OCI-LY3 (cell line): ENCODE measurements around the gene KDELR3.

Source experiments
- H2AFZ ChIP-seq: fragments of 200-600, 300-600 bp; shearing (Covaris generic); 2 replicates; pipeline ENCODE4 v1.6.0; 2014; ENCODE audit warnings: antibody characterized with exemption, low read depth, low read length
- H3K27ac ChIP-seq: fragments of 200-600, 300-600 bp; sonication (generic); 2 replicates; pipeline ENCODE4 v1.5.1; 2014; ENCODE audit warnings: mild to moderate bottlenecking, low read length, moderate library complexity, mixed read lengths
- H3K27me3 ChIP-seq: fragments of 200-600, 300-600 bp; sonication (generic); 2 replicates; pipeline ENCODE4 v1.6.1; 2014; ENCODE audit warnings: low read depth, low read length, mixed read lengths
- H3K36me3 ChIP-seq: fragments of 200-600, 300-600 bp; sonication (generic); replicated peaks from 2 replicates; pipeline ENCODE3; 2014; ENCODE audit warnings: low read depth, low read length, mixed read lengths
- H3K4me1 ChIP-seq: fragments of 300-600, 200-600 bp; sonication (generic); 2 replicates; pipeline ENCODE4 v1.6.1; 2014; ENCODE audit warnings: low read length, mixed read lengths
- H3K4me2 ChIP-seq: fragments of 200-600, 300-600 bp; sonication (generic); 2 replicates; pipeline ENCODE4 v1.6.1; 2014; ENCODE audit warnings: low read length, mixed read lengths
- H3K4me3 ChIP-seq: fragments of 300-600, 200-600 bp; sonication (generic); 2 replicates; pipeline ENCODE4 v1.5.1; 2014; ENCODE audit warnings: antibody characterized with exemption, mild to moderate bottlenecking, low read length, moderate library complexity
- H3K79me2 ChIP-seq: fragments of 300-600, 200-600 bp; shearing (Covaris generic); 2 replicates; pipeline ENCODE4 v1.6.1; 2014; ENCODE audit warnings: mild to moderate bottlenecking, low read length, mixed read lengths
- H3K9ac ChIP-seq: fragments of 300-600, 200-600 bp; shearing (Covaris generic); 2 replicates; pipeline ENCODE4 v1.6.0; 2014; ENCODE audit warnings: mild to moderate bottlenecking, low read length, moderate library complexity
- H3K9me3 ChIP-seq: fragments of 200-600, 300-600 bp; shearing (Covaris generic); 2 replicates; pipeline ENCODE4 v1.6.1; 2014; ENCODE audit warnings: low read length, mixed read lengths; ENCODE audit not compliant: insufficient read depth
- H4K20me1 ChIP-seq: fragments of 200-600, 300-600 bp; sonication (generic); 2 replicates; pipeline ENCODE4 v1.6.1; 2016; ENCODE audit warnings: low read length, mixed read lengths; ENCODE audit not compliant: insufficient read depth
- EZH2phosphoT487 ChIP-seq: fragments of 200-600 bp; shearing (Covaris generic); IDR thresholded peaks from 2 replicates; pipeline ENCODE4 v1.6.1; 2018; ENCODE audit warnings: antibody characterized with exemption, mixed run types, low read depth
- TF ChIP-seq, protein P1 (sequence below): fragments of 200-600, 300-600 bp; sonication (generic); IDR thresholded peaks from 2 replicates; pipeline ENCODE4 v1.5.1; 2014; ENCODE audit warnings: antibody characterized with exemption, low read length, low read depth

Gene KDELR3

DNA sequence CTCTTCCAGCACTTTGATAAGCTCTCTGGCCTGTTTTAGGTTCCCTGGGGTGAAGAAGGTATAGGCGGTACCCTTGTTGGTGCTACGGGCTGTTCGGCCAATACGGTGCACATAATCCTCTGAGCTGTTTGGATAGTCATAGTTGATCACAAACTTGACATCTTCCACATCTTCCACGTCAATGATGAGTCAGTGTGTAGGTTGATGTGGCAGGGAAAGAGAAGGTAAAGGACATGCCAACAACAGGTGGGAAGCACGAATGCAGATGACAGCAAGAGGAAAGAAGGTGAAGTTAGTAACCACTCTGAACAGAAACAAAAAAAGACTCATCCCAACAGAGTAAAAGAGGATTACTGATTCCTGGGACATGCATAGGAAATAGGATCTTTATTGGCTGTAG, 20.1 kb downstream of the KDELR3 start:
- Histone ChIP-seq H2AFZ (no peak overlapping the region), H3K9ac (no peak overlapping the region), H3K4me2 (no peak overlapping the region), H3K79me2 (peaks cover 22% of the 10 kb centered on the region), H3K27ac (no peak overlapping the region), H3K4me1 (peaks cover 4% of the 10 kb centered on the region), H3K4me3 (no peak overlapping the region), H3K27me3 (no peaks in the 10 kb centered on the region), H3K9me3 (no peaks in the 10 kb centered on the region), H4K20me1 (peaks cover 62% of the 10 kb centered on the region), H3K36me3 (peaks cover 87% of the 10 kb centered on the region)
- no peak for TF ChIP-seq EZH2phosphoT487
- TF ChIP-seq, protein P1, sequence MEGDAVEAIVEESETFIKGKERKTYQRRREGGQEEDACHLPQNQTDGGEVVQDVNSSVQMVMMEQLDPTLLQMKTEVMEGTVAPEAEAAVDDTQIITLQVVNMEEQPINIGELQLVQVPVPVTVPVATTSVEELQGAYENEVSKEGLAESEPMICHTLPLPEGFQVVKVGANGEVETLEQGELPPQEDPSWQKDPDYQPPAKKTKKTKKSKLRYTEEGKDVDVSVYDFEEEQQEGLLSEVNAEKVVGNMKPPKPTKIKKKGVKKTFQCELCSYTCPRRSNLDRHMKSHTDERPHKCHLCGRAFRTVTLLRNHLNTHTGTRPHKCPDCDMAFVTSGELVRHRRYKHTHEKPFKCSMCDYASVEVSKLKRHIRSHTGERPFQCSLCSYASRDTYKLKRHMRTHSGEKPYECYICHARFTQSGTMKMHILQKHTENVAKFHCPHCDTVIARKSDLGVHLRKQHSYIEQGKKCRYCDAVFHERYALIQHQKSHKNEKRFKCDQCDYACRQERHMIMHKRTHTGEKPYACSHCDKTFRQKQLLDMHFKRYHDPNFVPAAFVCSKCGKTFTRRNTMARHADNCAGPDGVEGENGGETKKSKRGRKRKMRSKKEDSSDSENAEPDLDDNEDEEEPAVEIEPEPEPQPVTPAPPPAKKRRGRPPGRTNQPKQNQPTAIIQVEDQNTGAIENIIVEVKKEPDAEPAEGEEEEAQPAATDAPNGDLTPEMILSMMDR = no peak

- no peaks in the 10 kb centered on the region for H3K27me3 ChIP-seq
- H3K4me2 ChIP-seq = no peak overlapping the region
- H3K9me3 ChIP-seq = no peaks in the 10 kb centered on the region
- peaks cover 34% of the 10 kb centered on the region for H3K79me2 ChIP-seq
- peaks cover 64% of the 10 kb centered on the region for H4K20me1 ChIP-seq
- peaks cover 87% of the 10 kb centered on the region for H3K36me3 ChIP-seq
- no peak overlapping the region for H3K27ac ChIP-seq
- H3K4me1 ChIP-seq = peaks cover 4% of the 10 kb centered on the region
- no peak overlapping the region for H3K9ac ChIP-seq
- no peak overlapping the region for H3K4me3 ChIP-seq
- no peak overlapping the region for H2AFZ ChIP-seq
- TF ChIP-seq EZH2phosphoT487 = no peak
- TF ChIP-seq, protein P1 = no peak
These were observed 21.2 kb downstream of the KDELR3 start for GRCh38 chr22:38489142-38489541.

GRCh38 chr22:38489561-38490145, 21.8 kb downstream of the KDELR3 start:
- Histone ChIP-seq H3K27ac (no peak overlapping the region), H3K9ac (no peak overlapping the region), H4K20me1 (peaks cover 67% of the 10 kb centered on the region), H2AFZ (no peak overlapping the region), H3K9me3 (no peaks in the 10 kb centered on the region), H3K79me2 (peaks cover 39% of the 10 kb centered on the region), H3K36me3 (peaks cover 87% of the 10 kb centered on the region), H3K27me3 (no peaks in the 10 kb centered on the region), H3K4me3 (no peak overlapping the region), H3K4me2 (no peak overlapping the region), H3K4me1 (peaks cover 4% of the 10 kb centered on the region)
- no peak for TF ChIP-seq EZH2phosphoT487

GRCh38 chr22:38490475-38490874, 22.6 kb downstream of the KDELR3 start:
- peaks cover 69% of the 10 kb centered on the region for H4K20me1 ChIP-seq
- H2AFZ ChIP-seq = no peak overlapping the region
- no peaks in the 10 kb centered on the region for H3K9me3 ChIP-seq
- TF ChIP-seq, protein P1 = no peak
- no peak for TF ChIP-seq EZH2phosphoT487
- no peak overlapping the region for H3K4me2 ChIP-seq
- peaks cover 45% of the 10 kb centered on the region for H3K79me2 ChIP-seq
- H3K27me3 ChIP-seq = no peaks in the 10 kb centered on the region
- H3K9ac ChIP-seq = no peak overlapping the region
- peaks cover 87% of the 10 kb centered on the region for H3K36me3 ChIP-seq
- H3K4me3 ChIP-seq = no peak overlapping the region
- H3K27ac ChIP-seq = peak overlapping the region; percentile 39
- H3K4me1 ChIP-seq = peaks cover 4% of the 10 kb centered on the region
